GM21528 (cell line): ENCODE measurements around the gene LAMP5.

Experiments
- ATAC-seq: cut with Tn5 transposase; IDR thresholded peaks from one replicate; pipeline ENCODE4 v1.9.1; 2021; ENCODE audit warnings: mild to moderate bottlenecking, moderate library complexity; ENCODE audit not compliant: unreplicated experiment, low FRiP score

The LAMP5 gene

GRCh38 chr20:9531581-9531980 lies 17.2 kb downstream of the LAMP5 start:
- ATAC-seq = no peak

- ATAC-seq = no peak
Observed at GRCh38 chr20:9532069-9532838, 17.9 kb downstream of the LAMP5 start.

- no peak for ATAC-seq
Observed at GRCh38 chr20:9534025-9534424, 19.6 kb downstream of the LAMP5 start.

- ATAC-seq = no peak
Observed at GRCh38 chr20:9535449-9535848, 21.1 kb downstream of the LAMP5 start.

GRCh38 chr20:9543214-9543613 lies 28.8 kb downstream of the LAMP5 start:
- ATAC-seq = no peak

GRCh38 chr20:9550283-9550682 lies 35.9 kb downstream of the LAMP5 start:
- ATAC-seq = no peak

GRCh38 chr20:9550871-9551270 lies 36.5 kb downstream of the LAMP5 start:
- ATAC-seq = no peak

- ATAC-seq = no peak
Observed at GRCh38 chr20:9551808-9552550, 37.6 kb downstream of the LAMP5 start.

GRCh38 chr20:9555781-9556180 lies 41.4 kb downstream of the LAMP5 start:
- ATAC-seq = no peak

- no peak for ATAC-seq
Observed at GRCh38 chr20:9557411-9557810, 43.0 kb downstream of the LAMP5 start.

- ATAC-seq = no peak
Observed at GRCh38 chr20:9565910-9566550, 51.6 kb downstream of the LAMP5 start.

GRCh38 chr20:9566977-9567376 lies 52.6 kb downstream of the LAMP5 start:
- no peak for ATAC-seq

GRCh38 chr20:9570612-9571011 lies 56.2 kb downstream of the LAMP5 start:
- no peak for ATAC-seq

GRCh38 chr20:9571783-9572182 lies 57.4 kb downstream of the LAMP5 start:
- ATAC-seq = no peak

GRCh38 chr20:9572670-9573069 lies 58.3 kb downstream of the LAMP5 start:
- no peak for ATAC-seq

- ATAC-seq = no peak
Observed at GRCh38 chr20:9573335-9574151, 59.2 kb downstream of the LAMP5 start.

- no peak for ATAC-seq
Observed at GRCh38 chr20:9574181-9574580, 59.8 kb downstream of the LAMP5 start.

- no peak for ATAC-seq
Observed at GRCh38 chr20:9574776-9575175, 60.4 kb downstream of the LAMP5 start.

GRCh38 chr20:9575836-9576235 lies 61.4 kb downstream of the LAMP5 start:
- no peak for ATAC-seq

GRCh38 chr20:9576695-9577094 lies 62.3 kb downstream of the LAMP5 start:
- ATAC-seq = no peak

GRCh38 chr20:9577397-9577796 lies 63.0 kb downstream of the LAMP5 start:
- no peak for ATAC-seq
